H1 (cell line): Measurements from ENCODE around the gene RARRES2. TPM values are rescaled to one million over a fixed set of nuclear protein-coding genes. Genes with fewer than 3 reads are reported as not detected.
A peak's percentile ranks its signal among the peaks of the same experiment; 100 is the strongest.

Source experiments
- CTCF ChIA-PET: fragments of 300-600 bp; sonication (Branson Sonifier 250); formaldehyde crosslinking; loops from one replicate; lab custom pipeline; 2021; ENCODE audit not compliant: partially characterized antibody; lab: Charles Lee
- POLR2A ChIA-PET: fragments of 300-600 bp; sonication (Branson Sonifier 250); formaldehyde crosslinking; loops from one replicate; lab custom pipeline; 2021; ENCODE audit warnings: inconsistent platforms; ENCODE audit not compliant: partially characterized antibody; lab: Charles Lee
- DNase-seq, 2 experiments: peaks; one replicate each; pipeline versions ENCODE4 v3.0.0 to v3.0.0-alpha.2; 2010 to 2022; ENCODE audit warnings: low spot score in 2 of 2, low read depth in 1 of 2, mixed read lengths in 1 of 2
- FAIRE-seq: peaks from 2 replicates; lab custom pipeline; 2011; peaks lifted over from hg19 to GRCh38; lab: Jason Lieb, UNC
- H2AFZ ChIP-seq: 2 replicates; pipeline ENCODE4 v1.8.1; 2012; ENCODE audit warnings: low read length, inconsistent platforms
- H2AK5ac ChIP-seq: 2 replicates; pipeline ENCODE4 v1.6.1; 2013; ENCODE audit warnings: low read depth, low read length
- H2BK120ac ChIP-seq: replicated peaks from 2 replicates; pipeline ENCODE3; 2013; ENCODE audit warnings: low read depth, low read length, inconsistent platforms
- H2BK12ac ChIP-seq: 2 replicates; pipeline ENCODE4 v1.6.1; 2013; ENCODE audit warnings: low read depth, low read length
- H2BK15ac ChIP-seq: 2 replicates; pipeline ENCODE4 v1.6.1; 2013; ENCODE audit warnings: low read length
- H2BK20ac ChIP-seq: 2 replicates; pipeline ENCODE4 v1.6.1; 2013; ENCODE audit warnings: low read length
- H2BK5ac ChIP-seq: 2 replicates; pipeline ENCODE4 v1.6.1; 2013; ENCODE audit warnings: low read depth, low read length
- H3K14ac ChIP-seq: 2 replicates; pipeline ENCODE4 v1.6.1; 2013; ENCODE audit warnings: inconsistent platforms; ENCODE audit not compliant: insufficient read length
- H3K18ac ChIP-seq: 2 replicates; pipeline ENCODE4 v1.6.1; 2013; ENCODE audit warnings: low read length; ENCODE audit errors: extremely low read depth
- H3K23ac ChIP-seq: 2 replicates; pipeline ENCODE4 v1.6.1; 2013; ENCODE audit warnings: inconsistent platforms; ENCODE audit not compliant: insufficient read length
- H3K23me2 ChIP-seq: 2 replicates; pipeline ENCODE4 v1.6.1; 2013; ENCODE audit warnings: low read depth, low read length
- H3K27ac ChIP-seq: 2 replicates; pipeline ENCODE4 v1.6.1; 2011; ENCODE audit warnings: low read depth, low read length, inconsistent platforms
- H3K27me3 ChIP-seq, 4 experiments: replicated peaks in 1 of 4; 1 replicate in 1 of 4; 2 replicates in 3 of 4; pipeline versions ENCODE4 v1.6.1 to v1.8.1; 2011 to 2013; ENCODE audit warnings: low read length in 3 of 4, mild to moderate bottlenecking in 3 of 4, inconsistent platforms in 2 of 4, mixed read lengths in 2 of 4, moderate library complexity in 1 of 4; ENCODE audit not compliant: control insufficient read depth in 3 of 4, insufficient read depth in 3 of 4; ENCODE audit errors: extremely low read depth in 1 of 4
- H3K36me3 ChIP-seq, 4 experiments: 2 replicates each; pipeline versions ENCODE4 v1.6.1 to v1.8.1; 2011 to 2013; ENCODE audit warnings: mild to moderate bottlenecking in 4 of 4, low read length in 3 of 4, moderate library complexity in 2 of 4, control low read depth in 1 of 4, inconsistent platforms in 1 of 4; ENCODE audit not compliant: insufficient read depth in 4 of 4, control insufficient read depth in 2 of 4
- H3K4ac ChIP-seq: replicated peaks from 2 replicates; pipeline ENCODE3; 2013; ENCODE audit warnings: low read length, low read depth, mixed read lengths, inconsistent platforms; ENCODE audit not compliant: insufficient read length
- H3K4me1 ChIP-seq, 4 experiments: replicated peaks in 1 of 4; 1 replicate in 1 of 4; 2 replicates in 3 of 4; pipeline versions ENCODE4 v1.6.1 to v1.8.1; 2011 to 2013; ENCODE audit warnings: low read length in 3 of 4, inconsistent platforms in 2 of 4, mixed read lengths in 1 of 4; ENCODE audit not compliant: insufficient read depth in 4 of 4, control insufficient read depth in 3 of 4
- H3K4me2 ChIP-seq, 2 experiments: 2 replicates each; pipeline versions ENCODE4 v1.6.1 to v1.8.1; 2011 to 2013; ENCODE audit warnings: low read depth in 2 of 2, low read length in 2 of 2, control low read depth in 1 of 2, inconsistent platforms in 1 of 2, mild to moderate bottlenecking in 1 of 2; ENCODE audit not compliant: insufficient read depth in 1 of 2
- H3K4me3 ChIP-seq, 4 experiments: fragments of 200-600, 300-600 bp in 1 of 4; sonication (generic), shearing (Covaris generic), sonication (Bioruptor Twin) in 1 of 4; 2 replicates each; pipeline versions ENCODE4 v1.5.1 to v1.8.1; 2011 to 2016; ENCODE audit warnings: low read length in 4 of 4, low read depth in 3 of 4, control low read depth in 2 of 4, inconsistent platforms in 2 of 4, mild to moderate bottlenecking in 2 of 4, mixed read lengths in 1 of 4, moderate library complexity in 1 of 4; ENCODE audit not compliant: insufficient read depth in 2 of 4; ENCODE audit errors: extremely low read depth in 1 of 4
- H3K56ac ChIP-seq: replicated peaks from 2 replicates; pipeline ENCODE3; 2013; ENCODE audit warnings: low read depth, mild to moderate bottlenecking, mixed read lengths, low read length, inconsistent platforms; ENCODE audit not compliant: insufficient read length
- H3K79me1 ChIP-seq: 2 replicates; pipeline ENCODE4 v1.6.1; 2013; ENCODE audit warnings: low read depth, low read length, control low read depth
- H3K79me2 ChIP-seq, 2 experiments: 2 replicates each; pipeline versions ENCODE4 v1.6.1 to v1.8.1; 2012 to 2013; ENCODE audit warnings: low read length in 2 of 2, mild to moderate bottlenecking in 2 of 2, inconsistent platforms in 1 of 2; ENCODE audit not compliant: insufficient read depth in 2 of 2, control insufficient read depth in 1 of 2
- H3K9ac ChIP-seq, 4 experiments: replicated peaks in 1 of 4; 1 replicate in 1 of 4; 2 replicates in 3 of 4; pipeline versions ENCODE4 v1.6.1 to v1.8.1; 2011 to 2013; ENCODE audit warnings: low read depth in 3 of 4, low read length in 3 of 4, control low read depth in 2 of 4, mild to moderate bottlenecking in 2 of 4, moderate library complexity in 2 of 4, inconsistent platforms in 1 of 4; ENCODE audit errors: extremely low read depth in 1 of 4
- H3K9me3 ChIP-seq, 2 experiments: 2 replicates each; pipeline versions ENCODE4 v1.6.1 to v1.8.1; 2012 to 2013; ENCODE audit warnings: mild to moderate bottlenecking in 2 of 2, moderate library complexity in 2 of 2, control low read depth in 1 of 2, inconsistent platforms in 1 of 2, low read depth in 1 of 2, low read length in 1 of 2, mixed read lengths in 1 of 2; ENCODE audit not compliant: insufficient read depth in 2 of 2
- H4K20me1 ChIP-seq, 2 experiments: replicated peaks in 1 of 2; 2 replicates each; pipeline versions ENCODE3 to v1.8.1; 2011 to 2013; ENCODE audit warnings: inconsistent platforms in 2 of 2, low read length in 2 of 2, mild to moderate bottlenecking in 1 of 2; ENCODE audit not compliant: insufficient read depth in 2 of 2, control insufficient read depth in 1 of 2
- H4K5ac ChIP-seq: 2 replicates; pipeline ENCODE4 v1.6.1; 2013; ENCODE audit warnings: low read length, low read depth, mixed read lengths, inconsistent platforms; ENCODE audit not compliant: insufficient read length
- H4K8ac ChIP-seq: 2 replicates; pipeline ENCODE4 v1.8.0; 2013; ENCODE audit warnings: mild to moderate bottlenecking, moderate library complexity, low read length, inconsistent platforms; ENCODE audit not compliant: insufficient read depth; ENCODE audit errors: extremely low read depth
- H4K91ac ChIP-seq: replicated peaks from 2 replicates; pipeline ENCODE3; 2013; ENCODE audit warnings: low read length, mixed read lengths, inconsistent platforms; ENCODE audit not compliant: insufficient read length
- ATF2 ChIP-seq: IDR thresholded peaks from 2 replicates; pipeline ENCODE4 v1.6.1; 2012; ENCODE audit warnings: low read length, inconsistent platforms
- BRCA1 ChIP-seq: IDR thresholded peaks from 2 replicates; pipeline ENCODE4 v1.6.1; 2012; ENCODE audit warnings: low read depth, low read length, improper control_type of control experiment
- CBX5 ChIP-seq: fragments of 300-800, 300-1000 bp; sonication (generic); IDR thresholded peaks from 2 replicates; pipeline ENCODE4 v1.7.1; 2016; ENCODE audit warnings: antibody characterized with exemption, low read length, low read depth
- CBX8 ChIP-seq: fragments of 300-800, 300-1000 bp; sonication (generic); IDR thresholded peaks from 2 replicates; pipeline ENCODE4 v1.7.1; 2016; ENCODE audit warnings: low read depth, low read length, borderline replicate concordance
- EP300 ChIP-seq, 2 experiments: IDR thresholded peaks; 1 replicate in 1 of 2; 2 replicates in 1 of 2; pipeline ENCODE4 v1.6.1; 2011 to 2012; ENCODE audit warnings: low read depth in 2 of 2, low read length in 2 of 2, mild to moderate bottlenecking in 2 of 2, borderline replicate concordance in 1 of 2, inconsistent platforms in 1 of 2, moderate library complexity in 1 of 2
- EZH2 ChIP-seq: fragments of 200-600 bp; sonication (generic); IDR thresholded peaks from 2 replicates; pipeline ENCODE4 v1.7.1; 2012; ENCODE audit warnings: low read depth, mild to moderate bottlenecking, moderate library complexity, low read length, inconsistent platforms; ENCODE audit not compliant: severe bottlenecking
- KDM4A ChIP-seq: IDR thresholded peaks from one replicate; pipeline ENCODE4 v1.7.1; 2012; ENCODE audit warnings: low read depth, mild to moderate bottlenecking, moderate library complexity, low read length, inconsistent platforms; ENCODE audit not compliant: severe bottlenecking
- MAFK ChIP-seq: IDR thresholded peaks from 2 replicates; pipeline ENCODE4 v1.6.1; 2012; ENCODE audit warnings: low read depth, mild to moderate bottlenecking, improper control_type of control experiment, low read length
- RAD21 ChIP-seq, 2 experiments: IDR thresholded peaks in 1 of 2; conservative IDR thresholded peaks in 1 of 2; 2 replicates each; pipeline ENCODE4 v1.6.1; 2011; ENCODE audit warnings: low read depth in 2 of 2, low read length in 2 of 2, improper control_type of control experiment in 1 of 2, inconsistent platforms in 1 of 2, mild to moderate bottlenecking in 1 of 2, moderate library complexity in 1 of 2
- RBBP5 ChIP-seq: IDR thresholded peaks from 2 replicates; pipeline ENCODE4 v1.7.1; 2012; ENCODE audit warnings: low read depth, mild to moderate bottlenecking, inconsistent platforms, low read length, moderate library complexity, borderline replicate concordance
- SP2 ChIP-seq: IDR thresholded peaks from 2 replicates; pipeline ENCODE4 v1.6.1; 2012; ENCODE audit warnings: mild to moderate bottlenecking, low read length, inconsistent platforms
- WGBS, 2 experiments: shearing (Covaris generic) in 1 of 2; methylation state at CpG; one replicate each; pipeline versions ENCODE4 v1.1.6 to v1.1.7; 2013 to 2015; ENCODE audit warnings: low lambda C conversion rate in 2 of 2, mixed read lengths in 2 of 2, inconsistent platforms in 1 of 2, low coverage in 1 of 2, missing lambda C conversion rate in 1 of 2; ENCODE audit not compliant: insufficient replicate concordance in 2 of 2, insufficient coverage in 1 of 2, insufficient read length in 1 of 2; ENCODE audit errors: extremely low coverage in 1 of 2, missing lambda C conversion rate in 1 of 2; 5-methylcytosine and 5-hydroxymethylcytosine counted together
- polyA plus RNA-seq, 7 experiments: library from polyadenylated mRNA; depleted of rRNA in 3 of 7; stranded (reverse) in 5 of 7; unstranded in 2 of 7; fragments of >200 nt in 5 of 7; fragments of 200-250 nt in 2 of 7; gene quantifications; 1 replicate in 5 of 7; 2 replicates in 1 of 7; 4 replicates in 1 of 7; pipeline versions ENCODE4 v1.2.1 to v1.2.3, GENCODE V29; 2011 to 2013; ENCODE audit warnings: missing spikeins in 2 of 7, mixed read lengths in 2 of 7
- total RNA-seq: library from RNA; stranded (reverse); fragmentation: NEBNext Ultra II Directional; extraction: Animal tissue kit (Norgen Biotek cat#: 25700); gene quantifications from 2 replicates; pipeline ENCODE4 v1.2.1, GENCODE V29; 2021

Gene RARRES2
- total and polyA plus RNA-seq, 2 of the 8 experiments (the other 6 are each of a cell fraction or from before 2014, with no cell fraction given): 254 to 441 TPM

GRCh38 chr7:150358433-150358832, 17.0 kb upstream of the RARRES2 start:
- H3K4me2 ChIP-seq: no peak overlapping the region
- H2AFZ ChIP-seq: no peak overlapping the region
- H3K79me2 ChIP-seq: no peaks in the 10 kb centered on the region
- peaks cover 13% of the 10 kb centered on the region; the same call in 1 of the 2 replicates for H3K23me2 ChIP-seq
- peaks cover 12 to 18% (median 16%) of the 10 kb centered on the region in 4 experiments for H3K4me1 ChIP-seq
- no peak overlapping the region for H3K27ac ChIP-seq
- ChIA-PET CTCF (interaction anchor here (0.7 to 4.5 kb wide), 15 partner anchors 11 to 709 kb away, joined by 3 to 32 read pairs (median 4); partner anchors contain the start of gene REPIN1), POLR2A (interaction anchor here (1.0 to 1.4 kb wide), 3 partner anchors 11 to 43 kb away, joined by 3 to 10 read pairs (median 4); partner anchors contain the start of gene REPIN1)
- H2BK12ac ChIP-seq: no peak overlapping the region
- 0 out of 2 replicates have a peak overlapping the region, but pooled peaks have one; percentile 14 for H2BK15ac ChIP-seq
- H2BK5ac ChIP-seq: no peak overlapping the region
- no peak overlapping the region for H2AK5ac ChIP-seq
- no peak overlapping the region for H4K8ac ChIP-seq
- H3K14ac ChIP-seq: no peak overlapping the region
- WGBS, 2 experiments: 92% methylated on average over 4 of the region's 4 CpGs; no CpG with 5 or more reads in 1 of the 2 experiments
- H3K9me3 ChIP-seq: no peaks in the 10 kb centered on the region
- no peaks in the 10 kb centered on the region; a peak in 1 of 7 replicates for H3K27me3 ChIP-seq
- H3K4ac ChIP-seq: peak overlapping the region; percentile 57
- no peak overlapping the region for H4K5ac ChIP-seq
- no peaks in the 10 kb centered on the region for H3K36me3 ChIP-seq
- no peak overlapping the region for H3K23ac ChIP-seq
- no peak overlapping the region for H2BK120ac ChIP-seq
- DNase-seq (no peak), FAIRE-seq (no peak)
- no peak overlapping the region for H2BK20ac ChIP-seq
- no peak for TF ChIP-seq RAD21 (IDR thresholded peaks at IDR 0.05 in 1 of 2, conservative IDR thresholded peaks at IDR 0.05 in 1 of 2; ENCODE audit: low read depth in 2 of 2, low read length in 2 of 2)
- TF ChIP-seq EZH2: no peak
- no peak for TF ChIP-seq ATF2
- TF ChIP-seq KDM4A: no peak
- TF ChIP-seq BRCA1: no peak
- no peak for TF ChIP-seq CBX5
- no peak for TF ChIP-seq RBBP5
- TF ChIP-seq EP300 (IDR thresholded peaks at IDR 0.05; ENCODE audit: borderline replicate concordance in 1 of 2, low read depth in 2 of 2, low read length in 2 of 2): no peak
- no peak for TF ChIP-seq MAFK
- no peak for TF ChIP-seq SP2
- no peak for TF ChIP-seq CBX8
- H3K56ac ChIP-seq: no peak overlapping the region
- no peak overlapping the region for H3K4me3 ChIP-seq
- H4K91ac ChIP-seq: no peak overlapping the region
- H3K79me1 ChIP-seq: no peaks in the 10 kb centered on the region; the same call in 1 of the 2 replicates
- no peak overlapping the region for H3K9ac ChIP-seq
- no peak overlapping the region for H3K18ac ChIP-seq
- peaks cover 0 to 5% of the 10 kb centered on the region in 2 experiments for H4K20me1 ChIP-seq
